ENCODE results near the gene CDYL2.

The CDYL2 gene, protein sequence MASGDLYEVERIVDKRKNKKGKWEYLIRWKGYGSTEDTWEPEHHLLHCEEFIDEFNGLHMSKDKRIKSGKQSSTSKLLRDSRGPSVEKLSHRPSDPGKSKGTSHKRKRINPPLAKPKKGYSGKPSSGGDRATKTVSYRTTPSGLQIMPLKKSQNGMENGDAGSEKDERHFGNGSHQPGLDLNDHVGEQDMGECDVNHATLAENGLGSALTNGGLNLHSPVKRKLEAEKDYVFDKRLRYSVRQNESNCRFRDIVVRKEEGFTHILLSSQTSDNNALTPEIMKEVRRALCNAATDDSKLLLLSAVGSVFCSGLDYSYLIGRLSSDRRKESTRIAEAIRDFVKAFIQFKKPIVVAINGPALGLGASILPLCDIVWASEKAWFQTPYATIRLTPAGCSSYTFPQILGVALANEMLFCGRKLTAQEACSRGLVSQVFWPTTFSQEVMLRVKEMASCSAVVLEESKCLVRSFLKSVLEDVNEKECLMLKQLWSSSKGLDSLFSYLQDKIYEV

GRCh38 chr16:80804526-80805383 lies at the start of gene CDYL2:
Gene CDYL2 (minus strand): TSS chr16:80804598. CDS start chr16:80804173, 425 bp downstream.
- Histone ChIP-seq H3K9me3 (ENCODE audit: control insufficient read depth in 2 of 2, low read length in 2 of 2) (no peaks in the 10 kb centered on the region), H3K9ac (ENCODE audit: low read depth in 1 of 2, low read length in 2 of 2) (peak within 1 kb of the TSS in 1 of 2 donors; percentile 50), H3K27ac (ENCODE audit: low read depth in 2 of 2, low read length in 2 of 2) (peak within 1 kb of the TSS in 1 of 2 donors; percentile 45), H3K27me3 (ENCODE audit: control insufficient read depth in 2 of 2, insufficient read depth in 2 of 2, low read length in 2 of 2) (peaks cover 0 to 2% of the 10 kb centered on the region in 2 donors), H3K36me3 (ENCODE audit: control insufficient read depth in 2 of 2, insufficient read depth in 2 of 2, low read length in 2 of 2) (no peaks in the 10 kb centered on the region), H3K4me3 (ENCODE audit: low read length in 2 of 2) (peak within 1 kb of the TSS; percentile 67 to 68), H3K4me1 (ENCODE audit: control insufficient read depth in 2 of 2, insufficient read depth in 2 of 2, low read length in 2 of 2) (no peaks in the 10 kb centered on the region)

GRCh38 chr16:80852261-80852872 lies 48.0 kb upstream of the CDYL2 start:
- Histone ChIP-seq H3K9me3 (ENCODE audit: control insufficient read depth in 2 of 2, low read length in 2 of 2) (no peaks in the 10 kb centered on the region), H3K27me3 (ENCODE audit: control insufficient read depth in 2 of 2, insufficient read depth in 2 of 2, low read length in 2 of 2) (no peaks in the 10 kb centered on the region), H3K9ac (ENCODE audit: low read depth in 1 of 2, low read length in 2 of 2) (no peak overlapping the region), H3K36me3 (ENCODE audit: control insufficient read depth in 2 of 2, insufficient read depth in 2 of 2, low read length in 2 of 2) (no peaks in the 10 kb centered on the region), H3K4me1 (ENCODE audit: control insufficient read depth in 2 of 2, insufficient read depth in 2 of 2, low read length in 2 of 2) (no peaks in the 10 kb centered on the region), H3K27ac (ENCODE audit: low read depth in 2 of 2, low read length in 2 of 2) (no peak overlapping the region), H3K4me3 (ENCODE audit: low read length in 2 of 2) (no peak overlapping the region)

DNA sequence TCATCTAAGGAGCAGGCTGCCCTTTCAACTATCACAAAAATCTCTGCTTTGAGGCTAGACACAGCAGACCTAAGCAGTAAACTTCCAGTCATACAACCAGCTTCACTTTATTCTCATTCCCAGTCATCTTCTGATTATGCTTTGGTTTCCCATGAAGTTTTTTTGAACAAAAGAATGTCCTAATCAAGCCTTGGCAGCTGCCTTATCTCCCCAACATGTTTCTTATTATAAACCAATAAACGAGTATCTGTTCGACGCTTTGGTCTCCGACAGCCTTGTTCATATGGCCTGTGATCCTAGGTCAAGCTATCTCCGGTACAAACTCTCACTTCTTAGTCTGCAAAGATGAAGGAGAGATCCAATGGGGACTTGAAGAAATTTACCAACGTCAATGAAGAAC lies 47.4 kb upstream of the CDYL2 start:
- H3K9ac ChIP-seq (ENCODE audit: low read depth in 1 of 2, low read length in 2 of 2), result no peak overlapping the region
- no peaks in the 10 kb centered on the region for H3K9me3 ChIP-seq (ENCODE audit: control insufficient read depth in 2 of 2, low read length in 2 of 2)
- H3K27me3 ChIP-seq (ENCODE audit: control insufficient read depth in 2 of 2, insufficient read depth in 2 of 2, low read length in 2 of 2), result no peaks in the 10 kb centered on the region
- no peak overlapping the region for H3K4me3 ChIP-seq (ENCODE audit: low read length in 2 of 2)
- H3K4me1 ChIP-seq (ENCODE audit: control insufficient read depth in 2 of 2, insufficient read depth in 2 of 2, low read length in 2 of 2), result no peaks in the 10 kb centered on the region
- no peak overlapping the region for H3K27ac ChIP-seq (ENCODE audit: low read depth in 2 of 2, low read length in 2 of 2)
- no peaks in the 10 kb centered on the region for H3K36me3 ChIP-seq (ENCODE audit: control insufficient read depth in 2 of 2, insufficient read depth in 2 of 2, low read length in 2 of 2)

GRCh38 chr16:80850757-80851156 lies 46.4 kb upstream of the CDYL2 start:
- H3K9me3 ChIP-seq (ENCODE audit: control insufficient read depth in 2 of 2, low read length in 2 of 2), result no peaks in the 10 kb centered on the region

DNA sequence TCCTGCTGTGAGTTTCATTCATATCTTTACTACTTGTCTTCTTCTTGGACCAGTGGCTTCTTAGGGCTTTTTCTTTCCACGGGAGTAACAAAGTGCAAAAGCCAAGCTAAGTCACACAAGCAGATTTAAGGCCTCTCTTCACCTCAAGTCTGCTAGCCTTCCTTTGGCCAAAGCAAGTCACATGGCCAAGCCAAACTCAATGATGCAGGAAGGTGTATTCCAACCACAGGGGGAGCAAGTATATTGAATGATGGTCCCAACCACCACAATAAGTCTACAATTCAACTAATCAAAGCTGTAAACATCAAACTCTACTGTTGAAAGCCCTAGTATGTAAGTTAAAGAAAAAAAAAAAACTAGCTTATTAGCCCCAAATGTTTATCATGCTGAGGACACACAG lies 44.5 kb upstream of the CDYL2 start:
- Histone ChIP-seq H3K9ac (ENCODE audit: low read depth in 1 of 2, low read length in 2 of 2) (no peak overlapping the region), H3K27me3 (ENCODE audit: control insufficient read depth in 2 of 2, insufficient read depth in 2 of 2, low read length in 2 of 2) (no peaks in the 10 kb centered on the region), H3K27ac (ENCODE audit: low read depth in 2 of 2, low read length in 2 of 2) (no peak overlapping the region), H3K4me3 (ENCODE audit: low read length in 2 of 2) (no peak overlapping the region), H3K9me3 (ENCODE audit: control insufficient read depth in 2 of 2, low read length in 2 of 2) (no peaks in the 10 kb centered on the region), H3K36me3 (ENCODE audit: control insufficient read depth in 2 of 2, insufficient read depth in 2 of 2, low read length in 2 of 2) (no peaks in the 10 kb centered on the region), H3K4me1 (ENCODE audit: control insufficient read depth in 2 of 2, insufficient read depth in 2 of 2, low read length in 2 of 2) (no peaks in the 10 kb centered on the region)

More at GRCh38 chr16:80850757-80851156, 46.4 kb upstream of the CDYL2 start:
- Histone ChIP-seq H3K36me3 (ENCODE audit: control insufficient read depth in 2 of 2, insufficient read depth in 2 of 2, low read length in 2 of 2) (no peaks in the 10 kb centered on the region), H3K4me1 (ENCODE audit: control insufficient read depth in 2 of 2, insufficient read depth in 2 of 2, low read length in 2 of 2) (no peaks in the 10 kb centered on the region), H3K4me3 (ENCODE audit: low read length in 2 of 2) (no peak overlapping the region), H3K27me3 (ENCODE audit: control insufficient read depth in 2 of 2, insufficient read depth in 2 of 2, low read length in 2 of 2) (no peaks in the 10 kb centered on the region), H3K27ac (ENCODE audit: low read depth in 2 of 2, low read length in 2 of 2) (no peak overlapping the region), H3K9ac (ENCODE audit: low read depth in 1 of 2, low read length in 2 of 2) (no peak overlapping the region)

GRCh38 chr16:80846680-80847079 lies 42.3 kb upstream of the CDYL2 start:
- H3K36me3 ChIP-seq (ENCODE audit: control insufficient read depth in 2 of 2, insufficient read depth in 2 of 2, low read length in 2 of 2), result no peaks in the 10 kb centered on the region
- H3K4me1 ChIP-seq (ENCODE audit: control insufficient read depth in 2 of 2, insufficient read depth in 2 of 2, low read length in 2 of 2), result no peaks in the 10 kb centered on the region
- H3K27ac ChIP-seq (ENCODE audit: low read depth in 2 of 2, low read length in 2 of 2), result no peak overlapping the region
- H3K4me3 ChIP-seq (ENCODE audit: low read length in 2 of 2), result no peak overlapping the region
- no peak overlapping the region for H3K9ac ChIP-seq (ENCODE audit: low read depth in 1 of 2, low read length in 2 of 2)
- no peaks in the 10 kb centered on the region for H3K9me3 ChIP-seq (ENCODE audit: control insufficient read depth in 2 of 2, low read length in 2 of 2)
- no peaks in the 10 kb centered on the region for H3K27me3 ChIP-seq (ENCODE audit: control insufficient read depth in 2 of 2, insufficient read depth in 2 of 2, low read length in 2 of 2)

- H3K4me3 ChIP-seq (ENCODE audit: low read length in 2 of 2), result no peak overlapping the region
- H3K27me3 ChIP-seq (ENCODE audit: control insufficient read depth in 2 of 2, insufficient read depth in 2 of 2, low read length in 2 of 2), result no peaks in the 10 kb centered on the region
- no peaks in the 10 kb centered on the region for H3K4me1 ChIP-seq (ENCODE audit: control insufficient read depth in 2 of 2, insufficient read depth in 2 of 2, low read length in 2 of 2)
- no peak overlapping the region for H3K27ac ChIP-seq (ENCODE audit: low read depth in 2 of 2, low read length in 2 of 2)
- no peak overlapping the region for H3K9ac ChIP-seq (ENCODE audit: low read depth in 1 of 2, low read length in 2 of 2)
- no peaks in the 10 kb centered on the region for H3K36me3 ChIP-seq (ENCODE audit: control insufficient read depth in 2 of 2, insufficient read depth in 2 of 2, low read length in 2 of 2)
- H3K9me3 ChIP-seq (ENCODE audit: control insufficient read depth in 2 of 2, low read length in 2 of 2), result no peaks in the 10 kb centered on the region
Measured at GRCh38 chr16:80846275-80846674, 41.9 kb upstream of the CDYL2 start.

GRCh38 chr16:80844395-80844794 lies 40.0 kb upstream of the CDYL2 start:
- H3K9me3 ChIP-seq (ENCODE audit: control insufficient read depth in 2 of 2, low read length in 2 of 2), result no peaks in the 10 kb centered on the region
- H3K27ac ChIP-seq (ENCODE audit: low read depth in 2 of 2, low read length in 2 of 2), result no peak overlapping the region
- H3K9ac ChIP-seq (ENCODE audit: low read depth in 1 of 2, low read length in 2 of 2), result no peak overlapping the region
- H3K36me3 ChIP-seq (ENCODE audit: control insufficient read depth in 2 of 2, insufficient read depth in 2 of 2, low read length in 2 of 2), result no peaks in the 10 kb centered on the region
- no peaks in the 10 kb centered on the region for H3K4me1 ChIP-seq (ENCODE audit: control insufficient read depth in 2 of 2, insufficient read depth in 2 of 2, low read length in 2 of 2)
- no peak overlapping the region for H3K4me3 ChIP-seq (ENCODE audit: low read length in 2 of 2)
- no peaks in the 10 kb centered on the region for H3K27me3 ChIP-seq (ENCODE audit: control insufficient read depth in 2 of 2, insufficient read depth in 2 of 2, low read length in 2 of 2)

DNA sequence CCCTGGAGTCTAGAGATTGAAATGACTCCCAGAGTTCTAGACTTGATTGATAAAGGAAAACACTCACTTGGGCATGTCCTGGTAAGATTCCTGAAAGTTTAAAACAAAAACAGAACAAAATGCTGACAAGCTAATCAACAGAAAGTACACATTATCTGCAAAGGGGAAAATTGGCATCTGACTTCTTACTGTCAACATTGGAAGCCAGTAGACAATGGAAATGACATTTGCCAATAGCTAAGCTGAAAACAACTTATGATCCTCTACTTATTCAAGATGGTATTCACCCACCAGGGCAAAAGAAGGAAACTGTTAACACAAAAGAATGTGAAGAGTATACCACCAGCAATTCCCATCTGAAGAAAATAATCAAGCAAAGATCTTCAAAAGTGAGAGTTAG lies 36.8 kb upstream of the CDYL2 start:
- Histone ChIP-seq H3K27me3 (ENCODE audit: control insufficient read depth in 2 of 2, insufficient read depth in 2 of 2, low read length in 2 of 2) (no peaks in the 10 kb centered on the region), H3K4me1 (ENCODE audit: control insufficient read depth in 2 of 2, insufficient read depth in 2 of 2, low read length in 2 of 2) (peaks cover 8 to 12% of the 10 kb centered on the region in 2 donors), H3K4me3 (ENCODE audit: low read length in 2 of 2) (no peak overlapping the region), H3K9me3 (ENCODE audit: control insufficient read depth in 2 of 2, low read length in 2 of 2) (no peaks in the 10 kb centered on the region), H3K36me3 (ENCODE audit: control insufficient read depth in 2 of 2, insufficient read depth in 2 of 2, low read length in 2 of 2) (no peaks in the 10 kb centered on the region), H3K27ac (ENCODE audit: low read depth in 2 of 2, low read length in 2 of 2) (no peak overlapping the region), H3K9ac (ENCODE audit: low read depth in 1 of 2, low read length in 2 of 2) (no peak overlapping the region)

All from mucosa of rectum (tissue), 2 donors.